Stimulated activated CD4-positive, alpha-beta T cell treated with anti-CD3 and anti-CD28 coated beads, TNF-alpha, amount 100 ng/mL, for 48 hours (primary cell): Measurements from ENCODE around the gene CD300LG.
"Not testable (repeated sequence)": the region's sequence is repeated elsewhere in the genome, so short reads cannot be mapped to it uniquely, and the experiment has no call there.

Experiments
- DNase-seq, 3 donors: peaks; one replicate each; pipeline ENCODE4 v3.0.0-alpha.2; 2020; ENCODE audit warnings: low read depth in 3 of 3

CD300LG gene, protein sequence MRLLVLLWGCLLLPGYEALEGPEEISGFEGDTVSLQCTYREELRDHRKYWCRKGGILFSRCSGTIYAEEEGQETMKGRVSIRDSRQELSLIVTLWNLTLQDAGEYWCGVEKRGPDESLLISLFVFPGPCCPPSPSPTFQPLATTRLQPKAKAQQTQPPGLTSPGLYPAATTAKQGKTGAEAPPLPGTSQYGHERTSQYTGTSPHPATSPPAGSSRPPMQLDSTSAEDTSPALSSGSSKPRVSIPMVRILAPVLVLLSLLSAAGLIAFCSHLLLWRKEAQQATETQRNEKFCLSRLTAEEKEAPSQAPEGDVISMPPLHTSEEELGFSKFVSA

DNA sequence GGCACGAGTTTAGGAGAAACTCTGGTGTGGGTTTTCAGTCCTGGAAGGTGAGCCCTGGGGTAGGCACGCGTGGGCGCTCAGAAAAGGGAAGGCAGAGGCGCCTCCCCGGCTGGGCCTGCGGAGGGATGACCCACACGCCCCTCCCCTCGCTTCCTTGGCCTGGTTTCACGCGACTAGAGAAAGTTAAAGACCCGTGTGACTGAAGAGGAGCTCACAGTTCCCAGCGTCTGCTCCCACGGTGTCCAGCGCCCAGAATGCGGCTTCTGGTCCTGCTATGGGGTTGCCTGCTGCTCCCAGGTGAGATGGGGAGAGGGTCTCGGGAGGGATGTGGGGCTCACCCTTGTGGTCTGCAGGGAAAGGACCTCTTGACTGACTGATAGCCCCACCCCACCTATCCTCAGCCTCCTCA, at the start of gene CD300LG:
Gene CD300LG (plus strand): TSS at position 214 of the 409 bp plus-strand sequence. CDS start 41 bp downstream, at position 255.
- DNase-seq, result no peak

DNA sequence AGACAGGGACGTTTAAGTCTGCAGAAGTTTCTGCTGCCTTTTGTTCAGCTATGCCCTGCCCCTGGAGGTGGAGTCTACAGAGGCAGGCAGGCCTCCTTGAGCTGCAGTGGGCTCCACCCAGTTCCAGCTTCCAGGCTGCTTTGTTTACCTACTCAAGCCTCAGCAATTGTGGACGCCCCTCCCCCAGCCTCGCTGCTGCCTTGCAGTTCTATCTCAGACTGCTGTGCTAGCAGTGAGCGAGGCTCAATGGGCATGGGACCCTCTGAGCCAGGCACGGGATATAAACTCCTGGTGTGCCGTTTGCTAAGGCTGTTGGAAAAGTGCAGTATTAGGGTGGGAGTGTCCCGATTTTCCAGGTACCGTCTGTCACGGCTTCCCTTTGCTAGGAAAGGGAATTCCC, 49.0 kb upstream of the CD300LG start:
- not testable (repeated sequence) for DNase-seq

DNA sequence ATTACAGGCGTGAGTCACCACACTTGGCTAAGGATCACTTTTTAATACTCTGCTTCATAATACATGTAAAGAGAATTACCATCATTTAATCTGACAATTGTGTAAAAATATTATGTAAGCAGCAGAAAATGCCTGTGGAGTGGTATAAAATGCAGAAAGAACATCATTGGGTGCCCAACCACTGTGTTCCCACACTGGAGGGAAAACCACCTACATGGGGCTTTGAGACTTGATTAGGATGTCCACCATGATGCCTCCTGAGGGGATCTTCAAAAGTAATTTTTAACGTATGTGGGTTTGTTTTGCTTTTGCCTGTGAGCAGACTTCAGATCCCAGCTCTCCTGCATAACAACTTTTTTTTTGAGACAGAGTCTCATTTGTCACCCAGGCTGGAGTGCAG, 47.9 kb upstream of the CD300LG start:
- no peak for DNase-seq

DNA sequence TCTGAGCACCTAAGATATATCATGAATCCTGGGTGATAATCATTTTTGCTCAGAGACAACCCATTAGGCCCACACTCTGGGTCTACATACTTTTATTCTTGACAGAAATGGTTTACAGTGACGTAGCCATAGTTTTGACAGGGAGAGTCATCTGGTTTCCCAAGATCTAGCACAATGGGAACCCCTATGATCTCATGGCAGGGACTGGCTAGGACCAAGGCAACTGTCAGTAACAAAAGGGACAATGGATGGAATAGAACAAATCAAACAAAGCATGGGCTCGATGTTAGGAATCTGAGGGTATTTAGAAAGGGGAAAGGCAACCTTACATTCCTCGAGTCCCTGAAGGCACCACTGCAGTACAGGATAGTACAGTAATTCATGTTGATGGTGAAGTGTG, 46.2 kb upstream of the CD300LG start:
- DNase-seq, result no peak

DNA sequence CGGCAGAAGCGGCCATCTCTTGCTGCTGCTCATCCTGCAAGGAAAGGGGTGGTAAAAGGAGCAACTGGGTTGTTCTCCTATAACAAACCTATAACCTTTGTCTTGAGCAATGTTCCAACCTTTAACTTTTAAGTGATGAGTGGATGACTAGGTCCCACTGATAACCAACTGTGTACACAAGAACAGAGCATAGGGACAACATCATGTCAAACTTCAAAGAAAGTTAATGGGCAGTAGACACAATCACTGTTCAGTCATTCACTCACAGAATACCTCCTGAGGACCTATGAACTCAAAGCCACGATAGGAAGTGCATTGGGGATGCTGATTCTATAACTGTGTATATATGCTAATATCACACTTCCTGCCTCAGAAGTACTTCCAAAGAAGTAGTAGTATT, 45.1 kb upstream of the CD300LG start:
- DNase-seq, result no peak

DNA sequence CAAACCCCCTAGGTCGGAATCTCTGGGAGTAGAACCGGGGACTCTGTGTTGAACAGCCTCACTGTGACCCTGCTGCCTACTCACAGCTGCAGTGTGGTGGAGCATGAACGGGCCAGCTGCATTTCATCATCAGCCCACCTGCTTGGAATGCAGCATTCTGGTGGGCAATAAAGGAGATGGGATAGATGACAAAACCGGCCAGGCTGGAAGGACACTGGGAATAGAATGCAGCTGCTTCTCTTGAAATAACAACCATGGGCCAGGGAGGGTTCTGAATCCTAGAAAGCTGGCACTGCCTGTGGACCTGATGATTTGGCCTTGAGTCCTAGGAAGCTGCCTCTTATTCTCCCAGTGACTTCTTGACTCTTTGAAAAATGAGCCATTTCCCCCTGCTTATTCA, 43.2 kb upstream of the CD300LG start:
- no peak for DNase-seq

DNA sequence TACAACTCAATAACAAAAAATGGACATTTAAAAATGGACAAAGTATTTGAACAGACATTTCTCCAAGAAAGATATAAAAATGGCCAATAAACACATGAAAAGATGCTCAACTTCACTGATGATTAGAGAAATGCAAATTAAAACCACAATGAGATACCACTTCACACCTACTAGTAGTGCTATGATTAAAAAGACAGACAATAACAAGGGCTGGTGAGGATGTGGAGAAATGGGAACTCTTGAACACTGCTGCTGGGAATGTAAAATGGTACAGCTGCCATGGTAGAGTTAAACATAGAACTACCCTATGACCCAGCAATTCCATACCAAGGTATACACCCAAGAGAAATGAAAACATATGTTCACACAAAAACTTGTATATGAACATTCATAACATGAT, 41.9 kb upstream of the CD300LG start:
- DNase-seq, result no peak

DNA sequence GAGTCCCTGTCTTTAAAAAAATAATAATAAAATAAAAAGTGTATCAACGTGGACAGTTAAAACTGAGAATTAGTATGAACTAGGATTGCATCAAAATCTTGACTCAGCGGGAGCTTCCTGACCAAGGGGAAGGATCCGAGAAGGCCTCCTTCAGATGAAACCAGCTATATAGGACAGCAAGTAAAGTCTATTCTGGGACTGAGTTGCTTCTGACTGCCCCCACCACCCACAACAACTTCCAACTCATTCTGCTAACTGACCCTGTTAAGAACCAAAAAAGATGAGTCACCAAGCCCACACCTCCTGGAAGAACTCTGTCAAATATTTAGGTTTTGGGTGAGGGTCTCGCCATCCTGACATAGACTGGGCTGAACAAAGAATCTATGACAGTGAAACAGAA, 38.9 kb upstream of the CD300LG start:
- no peak for DNase-seq

DNA sequence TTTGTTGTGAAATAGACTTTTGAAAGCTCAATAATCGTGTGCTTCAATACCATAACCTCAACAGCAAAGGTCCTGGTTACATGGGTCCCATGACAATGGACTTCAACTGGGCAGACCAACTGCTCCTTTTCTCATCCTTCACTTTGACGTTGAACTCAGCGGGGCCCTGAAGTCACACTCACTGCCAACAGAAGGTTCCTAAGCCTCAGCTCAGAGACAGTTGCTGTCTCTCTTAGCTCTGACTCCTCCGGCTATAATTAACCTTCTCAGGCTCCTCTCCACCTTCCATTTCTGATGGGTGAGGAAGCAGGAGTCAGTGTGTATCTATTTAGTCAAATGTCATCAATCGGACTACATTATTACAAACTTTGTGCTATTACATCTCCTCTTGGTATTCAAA, 37.9 kb upstream of the CD300LG start:
- no peak for DNase-seq

DNA sequence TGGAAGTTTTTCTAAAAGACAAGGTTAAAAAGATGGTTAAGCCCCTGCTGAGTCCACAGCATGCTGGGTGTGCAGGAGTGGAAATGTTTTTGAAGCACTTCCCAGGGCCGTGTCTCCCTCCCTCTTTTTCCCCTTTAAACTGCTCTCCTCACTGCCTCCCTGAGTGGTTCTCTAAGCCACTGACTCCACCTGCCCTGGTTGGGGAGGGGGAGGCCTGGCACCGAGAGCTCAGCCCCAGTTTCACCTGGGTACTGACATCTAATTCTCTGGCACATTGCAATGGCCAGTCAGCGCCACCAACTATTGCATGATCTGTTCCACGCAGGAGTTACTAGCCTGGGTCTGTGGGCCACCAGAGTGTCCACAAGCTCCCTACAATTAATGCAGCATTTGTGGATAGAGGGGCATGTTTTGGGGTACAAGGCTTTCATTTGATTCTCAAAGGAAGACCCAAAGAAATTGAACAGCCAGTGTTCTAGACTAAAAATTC, 36.7 kb upstream of the CD300LG start:
- DNase-seq, result no peak

DNA sequence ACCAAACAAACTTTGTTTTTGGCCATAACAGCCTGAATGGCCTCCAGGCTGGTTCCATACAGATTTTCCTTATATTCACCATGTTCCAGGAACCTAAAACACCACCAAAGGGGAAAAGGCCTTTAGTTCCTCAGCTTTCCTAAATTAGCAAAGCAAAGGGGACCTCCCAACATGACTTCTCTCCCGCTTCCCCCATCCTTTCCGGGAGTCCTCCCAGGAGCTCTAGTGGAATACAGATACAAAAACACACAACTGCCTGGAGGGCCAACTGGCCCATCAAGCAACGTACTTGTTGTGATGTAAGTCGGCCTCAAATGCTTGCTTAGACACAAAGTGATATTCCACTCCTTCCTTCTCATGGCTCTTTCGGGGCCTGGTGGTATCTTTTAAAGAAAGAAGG, 36.2 kb upstream of the CD300LG start:
- no peak for DNase-seq

DNA sequence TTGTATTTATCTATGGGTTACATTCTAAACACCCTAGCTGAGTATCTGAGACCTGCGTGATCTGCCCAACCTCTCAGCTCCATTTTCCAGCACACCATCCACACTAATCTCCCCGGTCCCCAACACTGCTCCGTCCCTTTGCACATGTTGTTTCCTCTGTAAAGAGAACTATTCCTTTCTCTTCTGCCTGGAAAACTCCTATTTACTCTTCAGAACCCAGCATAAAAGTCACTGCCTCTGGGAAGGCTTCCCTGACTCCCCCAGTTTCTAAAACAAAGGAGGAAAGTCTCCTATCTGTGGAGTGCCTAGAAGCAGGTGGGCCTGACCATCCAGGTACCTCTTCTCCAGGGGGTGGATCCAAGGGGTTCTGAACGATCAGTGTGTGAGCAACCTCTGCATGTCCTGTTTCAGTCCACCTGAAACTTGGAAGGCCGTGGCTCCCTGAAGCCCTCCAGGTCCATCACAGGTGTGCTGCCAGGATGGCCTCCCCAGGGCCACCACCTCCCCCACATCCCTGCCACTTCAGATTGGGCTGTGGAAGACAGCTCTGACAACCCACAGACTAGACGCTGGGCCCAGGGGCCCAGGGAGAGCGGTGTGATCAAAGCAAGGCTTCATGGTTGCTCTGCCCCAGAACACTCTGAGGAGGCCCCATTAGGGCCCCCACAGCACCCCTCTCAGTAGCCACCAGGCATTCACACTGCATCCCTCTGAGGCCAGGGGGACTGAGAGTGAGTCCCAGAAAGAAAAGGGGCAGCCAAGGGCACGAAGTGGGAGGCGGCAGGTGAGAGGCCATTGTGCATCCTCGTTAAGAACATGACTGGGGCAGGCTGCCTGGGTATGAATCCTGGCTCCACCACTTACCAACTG, 34.3 kb upstream of the CD300LG start:
- DNase-seq, result no peak

DNA sequence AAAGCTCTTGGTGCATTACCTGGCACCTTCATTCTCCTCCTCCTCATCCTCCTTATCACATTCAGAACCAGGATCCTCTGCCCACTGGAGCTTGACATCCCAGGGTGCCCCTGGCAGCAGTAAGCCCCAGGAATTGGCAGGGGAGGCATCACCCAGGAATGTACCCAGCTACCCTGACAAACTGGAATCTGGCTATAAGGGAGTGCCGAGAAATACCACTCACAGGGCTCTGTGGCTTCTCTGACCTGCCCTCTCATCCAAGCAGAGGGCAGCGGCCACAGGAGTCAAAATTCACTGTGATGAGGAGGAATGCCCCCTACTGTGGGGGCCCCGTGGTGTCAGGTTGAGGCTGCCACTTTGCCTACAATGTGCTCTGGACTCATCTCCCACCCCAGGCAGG, 33.6 kb upstream of the CD300LG start:
- no peak for DNase-seq

DNA sequence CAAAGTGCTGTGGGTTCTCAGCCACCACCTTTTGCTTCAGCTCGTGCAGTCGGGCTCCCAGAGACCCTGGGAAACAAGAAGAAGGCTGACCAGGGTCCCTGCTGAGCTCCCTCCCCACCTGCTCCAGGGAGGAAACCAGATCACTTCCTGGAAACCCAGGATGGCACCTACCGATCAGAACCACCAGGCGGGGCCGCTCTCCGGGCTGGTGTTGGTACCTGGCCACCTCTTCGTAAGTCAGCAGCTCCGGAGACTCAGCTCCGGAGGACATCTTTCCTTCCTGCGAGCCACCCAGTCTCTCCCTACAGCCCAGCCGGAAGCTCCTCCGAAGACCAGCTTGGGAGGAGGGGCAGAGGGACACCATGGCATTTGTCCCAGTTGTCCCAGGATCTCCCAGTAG, 33.0 kb upstream of the CD300LG start:
- no peak for DNase-seq

DNA sequence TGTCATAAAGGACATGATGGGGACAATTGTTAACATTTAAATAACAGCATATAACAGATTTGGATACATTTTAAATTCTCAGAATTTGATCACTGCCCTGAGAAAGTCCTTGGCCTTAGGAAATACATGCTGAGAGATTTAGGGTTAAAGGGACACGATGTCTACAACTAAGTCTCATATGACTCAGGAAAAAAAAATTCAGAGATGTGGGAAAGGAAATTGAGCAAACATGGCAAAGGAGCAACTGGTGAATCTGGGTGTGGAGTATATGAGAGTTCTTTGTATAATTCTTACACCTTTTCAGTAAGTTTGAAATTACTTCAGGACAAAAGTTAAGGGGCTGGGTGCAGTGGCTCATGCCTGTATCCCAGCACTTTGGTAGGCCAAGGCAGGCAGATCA, 32.3 kb upstream of the CD300LG start:
- no peak for DNase-seq

DNA sequence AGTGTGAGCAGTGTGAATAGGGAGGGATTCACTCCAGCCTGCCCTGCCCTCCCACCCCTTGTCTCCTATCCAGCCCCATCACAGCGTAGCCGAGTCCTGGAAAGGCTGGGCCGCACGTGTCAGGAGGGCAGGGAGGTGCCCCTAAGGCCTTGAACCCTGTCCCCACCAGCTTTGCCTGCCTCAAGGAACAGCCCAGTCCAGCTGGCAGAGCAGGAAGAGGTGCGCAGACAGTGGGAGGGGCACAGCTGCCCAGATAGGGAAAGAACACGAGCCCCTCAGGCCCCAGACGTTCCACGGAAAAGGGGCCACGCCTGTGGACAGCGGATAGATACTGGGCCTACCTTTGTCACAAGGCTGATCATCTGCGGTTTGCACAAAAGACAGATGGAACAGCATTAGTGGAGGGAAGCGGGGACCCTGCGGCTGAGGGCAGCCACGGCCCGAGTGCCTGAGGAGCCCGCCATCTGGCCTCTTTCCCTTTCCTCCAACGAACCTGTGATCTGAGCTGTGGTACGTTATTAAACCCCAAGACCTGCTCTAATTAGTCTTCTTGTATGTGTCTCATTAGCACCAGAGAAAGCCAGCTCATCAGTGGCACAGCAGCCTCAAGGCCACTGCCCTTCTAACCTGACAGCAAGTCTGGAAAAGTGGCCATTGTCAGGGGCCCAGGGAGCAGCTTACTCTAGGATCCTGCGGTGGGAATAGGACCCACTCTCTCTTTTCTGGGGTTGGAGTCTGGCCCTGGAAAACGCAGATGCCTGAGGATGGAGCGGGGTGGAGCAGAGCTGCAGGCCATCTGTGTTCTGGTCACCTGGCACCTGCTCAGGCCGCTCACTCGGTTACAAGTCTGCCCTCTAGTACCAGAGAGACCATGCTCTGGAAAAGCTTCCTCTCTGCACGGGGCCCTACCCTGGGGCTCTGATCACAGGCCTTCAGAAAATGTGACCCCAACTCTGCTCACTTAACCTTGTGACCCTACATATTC, 30.3 kb upstream of the CD300LG start:
- DNase-seq, result no peak

DNA sequence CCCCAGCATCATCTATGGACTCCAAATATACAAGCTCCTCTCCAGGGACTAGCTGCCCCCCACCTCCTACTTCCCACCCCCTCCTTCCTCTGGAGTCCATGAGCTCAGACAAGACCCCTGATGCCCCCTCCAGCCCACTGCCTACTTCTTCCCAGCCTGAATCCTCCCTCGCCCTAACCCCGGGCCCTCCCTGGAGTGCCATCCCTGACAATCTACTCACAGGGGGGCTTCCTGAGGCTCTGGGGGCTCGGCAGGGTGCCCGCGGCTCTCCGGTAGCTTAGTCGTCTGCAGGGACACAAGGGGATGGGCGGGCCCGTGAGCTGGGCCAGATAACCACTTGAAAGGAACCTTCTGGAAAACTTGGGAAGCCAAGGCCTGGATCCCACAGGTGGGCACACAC, 29.1 kb upstream of the CD300LG start:
- DNase-seq, result no peak

DNA sequence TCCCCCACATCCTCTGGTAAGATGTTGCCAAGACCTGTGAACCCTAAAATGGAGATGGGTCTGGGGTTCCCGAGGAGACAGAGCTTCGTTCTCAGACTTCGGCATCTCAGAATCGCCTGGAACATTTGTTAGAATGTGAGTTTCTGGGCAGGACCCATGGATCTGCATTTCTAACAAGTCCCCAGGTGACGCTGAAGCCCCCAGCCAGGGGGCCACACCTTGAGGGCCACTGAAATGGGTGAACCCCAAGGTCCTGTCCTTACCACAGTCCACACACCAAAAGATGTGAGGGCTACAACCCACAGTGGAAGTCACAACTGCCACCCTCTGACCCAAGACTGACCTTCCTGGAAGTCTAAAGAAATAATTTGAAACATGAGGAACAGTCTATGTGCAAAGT, 28.0 kb upstream of the CD300LG start:
- no peak for DNase-seq

DNA sequence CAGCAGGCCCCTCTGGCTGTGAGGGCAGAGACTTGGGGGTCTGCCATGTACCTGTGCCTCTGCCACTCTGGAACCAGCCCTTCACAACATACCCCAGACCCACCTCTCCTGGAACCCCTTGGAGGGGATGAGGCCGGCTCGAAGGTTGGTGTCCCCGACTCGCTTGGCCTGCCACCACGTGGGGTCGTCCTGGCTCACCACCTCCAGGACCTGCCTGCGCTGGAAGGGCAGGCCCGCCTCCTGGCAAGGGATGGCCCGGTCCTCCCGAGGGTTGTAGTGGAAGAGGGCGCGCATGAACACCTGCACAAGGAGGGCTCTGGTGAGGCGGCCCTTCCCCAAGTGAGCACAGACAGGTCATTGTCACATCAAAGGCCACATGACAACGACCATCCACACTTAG, 26.2 kb upstream of the CD300LG start:
- DNase-seq, result no peak

DNA sequence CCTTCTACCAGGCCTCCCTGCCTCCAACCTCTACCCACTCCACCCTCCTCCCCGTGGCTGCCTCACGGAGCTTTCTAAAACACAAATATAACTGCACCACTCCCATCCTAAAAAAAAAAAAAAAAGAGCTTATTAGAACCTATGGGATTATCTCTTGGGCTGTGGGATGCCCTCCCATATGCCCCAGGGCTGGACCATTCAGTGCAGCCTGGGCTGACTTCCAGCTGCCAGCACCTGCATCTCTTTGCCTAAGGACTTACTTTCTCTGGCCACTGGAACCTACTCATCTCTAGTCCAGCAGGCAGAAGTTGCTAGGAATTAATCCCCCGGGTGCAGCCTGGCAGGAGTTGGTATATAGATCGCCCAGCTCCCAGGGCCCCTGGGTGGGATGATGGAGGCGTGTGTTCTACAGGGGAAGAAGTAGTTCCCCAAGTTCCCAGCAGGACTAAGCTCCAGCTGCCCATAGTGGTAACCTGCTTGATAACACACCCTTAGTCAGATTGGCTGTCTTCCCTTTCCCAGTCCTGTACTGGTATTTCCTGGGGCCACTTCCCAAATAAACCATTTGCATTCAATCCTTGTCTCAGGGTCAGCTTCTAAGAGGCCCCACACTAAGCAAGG, 24.3 kb upstream of the CD300LG start:
- no peak for DNase-seq

DNA sequence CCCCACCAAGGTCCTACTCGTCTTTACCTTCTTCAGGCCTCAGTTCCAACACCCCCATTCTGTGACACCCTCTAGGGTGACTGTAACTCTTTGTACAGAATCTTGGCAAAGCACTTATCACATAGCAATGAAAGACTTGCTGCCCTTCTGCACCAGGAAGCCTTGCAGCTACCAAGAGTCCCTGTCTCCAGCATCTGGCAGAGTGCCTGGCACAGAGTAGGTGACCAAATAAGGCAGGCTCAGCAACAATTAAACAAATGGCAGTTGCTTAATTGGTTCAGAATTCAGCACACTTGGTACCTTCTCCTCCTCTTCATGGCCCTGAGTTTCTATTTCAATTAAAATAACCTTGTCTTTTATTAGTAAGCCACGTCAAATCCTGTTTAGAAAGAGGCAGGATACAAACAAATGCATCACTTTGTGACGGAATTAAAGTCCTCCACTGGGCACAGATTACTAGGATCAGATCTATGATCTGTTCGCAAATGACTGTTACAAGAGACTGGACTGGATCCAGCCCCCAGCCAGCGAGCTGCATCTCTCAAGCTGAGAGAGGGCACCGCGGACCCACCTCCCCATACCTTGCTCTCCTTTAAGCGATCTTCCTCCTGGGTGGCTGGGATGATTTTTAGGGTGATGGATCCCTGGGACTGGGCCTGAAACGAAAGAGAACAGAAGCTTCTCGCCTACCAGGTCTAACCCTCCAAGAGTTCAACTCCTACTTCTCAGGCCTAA, 23.5 kb upstream of the CD300LG start:
- no peak for DNase-seq
